Thyroid gland (tissue), 4 donors: Measurements from ENCODE around the gene SYT4. TPM values are rescaled to one million over a fixed set of nuclear protein-coding genes. Genes with fewer than 3 reads are reported as not detected.

Experiments
- DNase-seq, 2 donors: peaks; one replicate each; pipeline ENCODE4 v3.0.0-alpha.2; 2019
- H3K27ac ChIP-seq, 3 donors: fragments of 200-600 bp; sonication (generic); 1 replicate in 2 of 3; 2 replicates in 1 of 3; pipeline ENCODE4 v1.5.1; 2016 to 2019; ENCODE audit warnings: mild to moderate bottlenecking in 1 of 3, moderate library complexity in 1 of 3
- H3K27me3 ChIP-seq: fragments of 200-600 bp; sonication (generic); one replicate; pipeline ENCODE4 v1.5.1; 2019
- H3K36me3 ChIP-seq, 2 donors: fragments of 200-600 bp; sonication (generic); one replicate each; pipeline ENCODE4 v1.5.1; 2016 to 2019
- H3K4me1 ChIP-seq, 2 donors: fragments of 200-600 bp; sonication (generic); one replicate each; pipeline ENCODE4 v1.5.1; 2017 to 2019
- H3K4me3 ChIP-seq, 3 donors: fragments of 200-600 bp; sonication (generic); replicated peaks in 1 of 3; 1 replicate in 2 of 3; 2 replicates in 1 of 3; pipeline ENCODE4 v1.5.1; 2016; ENCODE audit warnings: mild to moderate bottlenecking in 1 of 3
- H3K9me3 ChIP-seq: fragments of 200-600 bp; sonication (generic); one replicate; pipeline ENCODE4 v1.5.1; 2017
- CTCF ChIP-seq, 6 experiments: fragments of 200-600 bp in 3 of 6; fragments of 450-650 bp in 3 of 6; sonication (generic) in 3 of 6; IDR thresholded peaks; one replicate each; pipeline ENCODE4 v1.5.1; 2016 to 2019; ENCODE audit warnings: antibody characterized with exemption in 6 of 6, mild to moderate bottlenecking in 2 of 6, inconsistent platforms in 1 of 6, moderate library complexity in 1 of 6
- POLR2A ChIP-seq, 2 donors: fragments of 450-650 bp; IDR thresholded peaks; one replicate each; pipeline ENCODE4 v1.6.1; 2017; ENCODE audit warnings: antibody characterized with exemption in 2 of 2, mild to moderate bottlenecking in 2 of 2, moderate library complexity in 1 of 2
- WGBS, 2 donors: methylation state at CpG; one replicate each; pipeline ENCODE4 v1.1.5; 2017; 5-methylcytosine and 5-hydroxymethylcytosine counted together
- intact Hi-C: fragments of 100-400 bp; cut with DNase I; formaldehyde crosslinking; loops from one replicate; pipeline ENCODE4 v1.15.1; 2023
- total RNA-seq, 4 donors: library from RNA; depleted of rRNA; stranded (reverse); fragments of >200 nt; gene quantifications; one replicate each; pipeline ENCODE4 v1.2.3, GENCODE V29; 2016

SYT4 gene
- total RNA-seq, 4 donors from 2014 or later, result 0.38 to 3.0 TPM; not detected in 2

DNA sequence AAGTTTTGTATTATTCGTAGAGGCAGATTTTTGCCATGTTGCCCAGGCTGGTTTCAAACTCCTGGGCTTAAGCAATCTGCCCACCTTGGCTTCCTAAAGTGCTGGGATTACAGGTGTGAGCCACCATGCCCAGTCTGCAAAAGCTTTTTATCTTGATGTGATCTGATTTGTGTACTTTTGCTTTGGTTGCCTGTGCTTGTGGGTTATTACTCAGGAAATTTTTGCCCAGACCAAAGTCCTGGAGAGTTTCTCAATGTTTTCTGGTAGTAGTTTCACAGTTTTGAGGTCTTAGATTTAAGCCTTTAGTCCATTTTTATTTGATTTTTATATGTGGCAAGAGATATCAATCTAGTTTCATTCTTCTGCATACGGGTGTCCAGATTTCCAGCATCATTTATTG, 42.4 kb downstream of the SYT4 start:
- TF ChIP-seq CTCF (IDR thresholded peaks at IDR 0.05) (no peak), POLR2A (IDR thresholded peaks at IDR 0.05) (no peak)
- H3K36me3 ChIP-seq, result no peaks in the 10 kb centered on the region
- 82 to 89% methylated on average over 2 of the region's 2 CpGs for WGBS, 2 donors

DNA sequence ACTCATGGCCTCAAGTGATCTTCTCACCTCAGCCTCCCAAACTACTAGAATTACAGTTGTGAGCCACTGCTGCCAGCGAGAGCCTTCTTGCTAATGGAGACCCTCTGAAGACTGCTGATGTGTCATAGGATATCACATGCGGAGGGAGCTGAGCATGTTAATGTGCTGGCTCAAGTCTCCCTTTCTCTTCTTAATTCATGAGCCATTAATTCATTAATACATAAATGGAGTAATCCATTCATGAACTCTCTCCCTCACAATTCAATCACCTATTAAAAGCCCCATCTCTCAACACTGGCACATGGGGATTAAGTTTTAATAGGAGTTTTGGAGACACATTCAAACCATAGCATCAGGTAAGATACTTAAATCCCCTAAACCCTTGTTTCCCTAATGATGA, 54.8 kb downstream of the SYT4 start:
- H3K4me1 ChIP-seq, result no peaks in the 10 kb centered on the region
- H3K36me3 ChIP-seq, result no peaks in the 10 kb centered on the region
- 83 to 93% methylated on average over 2 of the region's 2 CpGs for WGBS, 2 donors
- H3K27ac ChIP-seq, result no peak overlapping the region
- H3K4me3 ChIP-seq, result no peak overlapping the region
- H3K9me3 ChIP-seq, result no peaks in the 10 kb centered on the region
- DNase-seq, result no peak
- intact Hi-C loops, result no loop called here
- TF ChIP-seq CTCF (IDR thresholded peaks at IDR 0.05) (no peak), POLR2A (IDR thresholded peaks at IDR 0.05) (no peak)
- no peaks in the 10 kb centered on the region for H3K27me3 ChIP-seq

More for the DNA sequence above, 42.4 kb downstream of the SYT4 start:
- Histone ChIP-seq H3K9me3 (no peaks in the 10 kb centered on the region), H3K4me3 (no peak overlapping the region), H3K27me3 (no peaks in the 10 kb centered on the region), H3K27ac (no peak overlapping the region), H3K4me1 (no peaks in the 10 kb centered on the region)
- intact Hi-C loops, result no loop called here
- DNase-seq, result no peak

- H3K27me3 ChIP-seq, result no peaks in the 10 kb centered on the region
- H3K4me3 ChIP-seq, result no peak overlapping the region
- H3K9me3 ChIP-seq, result no peaks in the 10 kb centered on the region
- no peak for DNase-seq
- H3K4me1 ChIP-seq, result no peaks in the 10 kb centered on the region
- intact Hi-C loops, result no loop called here
- TF ChIP-seq CTCF (IDR thresholded peaks at IDR 0.05) (no peak), POLR2A (IDR thresholded peaks at IDR 0.05) (no peak)
- no peak overlapping the region for H3K27ac ChIP-seq
- H3K36me3 ChIP-seq, result no peaks in the 10 kb centered on the region
These were observed 56.6 kb downstream of the SYT4 start for GRCh38 chr18:43220691-43221090.

Other genes starting within 250 kb of the SYT4 start
- not detected for gene RIT2, start 161.8 kb downstream of the SYT4 start, total RNA-seq